Measurements from ENCODE around the gene NADSYN1.

DNA sequence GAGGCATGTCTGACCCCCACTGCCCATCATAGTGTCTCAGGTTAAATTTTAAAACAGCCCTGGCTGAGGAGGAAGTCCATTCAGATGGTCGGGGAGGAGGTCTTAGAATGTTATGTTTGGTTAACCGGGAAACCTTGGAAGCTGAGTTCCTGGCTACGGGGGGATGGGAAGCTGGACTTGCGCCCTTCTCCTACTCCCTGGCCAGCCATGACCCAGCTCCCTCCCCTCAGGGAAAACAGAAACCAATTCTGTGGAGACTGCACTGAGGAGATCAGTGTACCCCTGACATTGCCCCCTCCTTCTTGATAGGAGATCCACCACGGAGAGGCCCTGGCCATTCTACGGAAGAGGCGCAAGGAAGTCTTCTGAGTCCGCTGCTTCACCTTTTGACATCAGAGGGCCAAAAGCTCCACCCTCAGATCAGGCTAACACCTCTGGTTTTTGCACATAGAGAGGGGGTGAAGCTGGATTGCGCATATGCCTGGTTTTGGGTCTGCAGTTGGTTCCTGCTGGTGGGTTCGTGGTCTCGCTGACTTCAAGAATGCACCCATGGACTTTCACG, 92.5 kb downstream of the NADSYN1 start:
- no peak for TF ChIP-seq POLR2AphosphoS5 (IDR thresholded peaks at IDR 0.05)
- TF ChIP-seq CTCF (IDR thresholded peaks at IDR 0.05) = no peak
- TF ChIP-seq EP300 (IDR thresholded peaks at IDR 0.05) = no peak
